ENCODE results near the gene LYRM7.
"Not testable (repeated sequence)": the region's sequence is repeated elsewhere in the genome, so short reads cannot be mapped to it uniquely, and the experiment has no call there.

The LYRM7 gene

DNA sequence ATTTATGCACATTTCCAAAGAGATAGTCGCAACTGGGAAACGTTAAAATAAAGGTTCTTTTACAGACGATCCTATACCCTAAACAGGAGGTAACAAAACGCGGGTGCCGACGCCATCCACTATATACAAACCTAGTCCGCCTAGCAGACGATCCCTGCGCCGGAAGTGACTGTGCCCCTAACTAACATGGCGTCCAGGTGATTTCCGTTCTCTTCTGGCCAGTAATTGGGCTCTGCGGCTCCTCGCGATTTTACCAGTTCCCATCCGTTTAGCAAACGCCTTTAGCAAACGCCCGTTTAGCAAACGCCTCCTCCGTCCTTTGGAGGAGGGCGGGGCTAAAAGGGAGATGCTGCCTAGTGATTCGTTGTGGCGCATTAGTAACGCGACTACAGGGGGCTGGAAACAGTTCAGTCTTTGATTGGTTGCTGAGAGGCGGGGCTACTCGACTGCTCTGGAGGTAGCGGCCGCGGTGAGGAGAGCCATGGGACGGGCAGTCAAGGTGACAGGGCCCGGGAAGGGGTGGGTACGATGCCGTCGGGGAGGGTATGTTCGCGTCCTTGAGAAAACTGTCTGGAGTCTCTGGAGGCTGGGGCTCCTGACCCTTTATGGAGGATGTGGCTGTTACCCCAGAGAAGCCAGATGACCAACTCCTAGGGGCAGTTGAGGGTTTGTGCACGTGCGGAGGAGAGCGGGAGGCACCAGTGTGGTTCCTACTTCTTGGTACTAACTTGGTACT is at the start of gene LYRM7:
LYRM7 (plus strand) TSS at position 405 of the 736 bp plus-strand sequence; CDS start at position 482, 77 bp downstream.
- DNase-seq, result peak; percentile 99

DNA sequence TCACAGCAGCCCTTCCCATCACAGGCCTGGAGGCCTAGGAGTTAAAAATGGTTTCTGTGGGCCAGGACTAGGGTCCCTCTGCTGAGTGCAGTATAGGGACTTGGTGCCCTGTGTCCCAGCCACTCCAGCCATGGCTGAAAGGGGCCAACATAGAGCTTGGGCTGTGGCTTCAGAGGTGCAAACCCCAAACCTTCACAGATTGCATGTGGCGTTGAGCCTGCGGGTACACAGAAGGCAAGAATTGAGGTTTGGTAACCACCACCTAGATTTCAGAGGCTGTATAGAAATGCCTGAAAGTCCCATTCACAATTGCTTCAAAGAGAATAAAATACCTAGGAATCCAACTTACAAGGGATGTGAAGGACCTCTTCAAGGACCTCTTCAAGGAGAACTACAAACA is 43.5 kb upstream of the LYRM7 start:
- DNase-seq, result not testable (repeated sequence)

GRCh38 chr5:131129306-131129705 is 41.4 kb upstream of the LYRM7 start:
- DNase-seq, result no peak

GRCh38 chr5:131133091-131133490 is 37.7 kb upstream of the LYRM7 start:
- DNase-seq, result not testable (repeated sequence)

- not testable (repeated sequence) for DNase-seq
Observed at GRCh38 chr5:131138406-131138805, 32.3 kb upstream of the LYRM7 start.

DNA sequence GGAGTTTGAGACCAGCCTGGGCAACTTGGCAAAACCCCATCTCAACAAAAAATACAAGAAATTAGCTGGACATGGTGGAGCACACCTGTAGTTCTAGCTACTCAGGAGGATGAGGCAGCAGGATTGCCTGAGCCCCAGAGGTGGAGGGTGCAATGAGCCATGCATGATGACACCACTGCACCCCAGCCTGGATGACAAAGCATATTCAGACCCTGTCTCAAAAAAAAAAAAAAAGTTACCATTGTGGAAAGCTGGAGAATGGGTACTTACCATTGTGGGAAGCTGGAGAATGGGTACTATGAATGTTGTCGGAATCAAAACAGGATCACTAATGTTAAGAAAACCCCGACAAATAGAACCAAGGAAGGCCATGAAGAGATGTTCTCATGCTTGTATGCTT is 31.4 kb upstream of the LYRM7 start:
- DNase-seq, result no peak

DNA sequence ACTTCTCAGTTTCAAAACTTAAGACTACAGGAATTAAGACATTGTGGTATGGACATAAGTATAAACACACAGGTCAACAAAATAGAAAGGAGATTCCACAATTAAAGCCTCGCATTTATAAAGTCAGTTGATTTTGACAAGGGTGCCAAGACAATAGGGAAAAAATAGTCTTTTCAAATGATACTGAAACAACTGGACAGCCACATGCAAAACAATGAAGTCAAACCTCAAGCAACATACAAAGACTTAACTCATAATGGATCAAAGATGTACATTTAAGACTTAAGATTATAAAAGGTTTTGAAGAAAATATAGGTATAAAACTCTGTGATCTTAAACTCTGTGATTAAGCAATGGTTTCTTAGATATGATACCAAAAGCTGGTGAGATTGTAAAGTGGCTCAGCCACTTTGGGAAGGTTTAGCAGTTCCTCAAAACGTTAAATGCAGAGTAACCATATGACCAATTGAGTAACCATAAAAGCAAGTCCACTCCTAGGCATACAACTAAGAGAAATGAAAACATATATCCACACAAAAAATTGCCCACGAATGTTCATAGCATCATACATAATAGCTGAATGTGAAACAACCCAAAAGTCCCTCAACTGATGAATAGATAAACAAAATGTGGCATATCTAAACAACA is 27.6 kb upstream of the LYRM7 start:
- DNase-seq, result no peak

GRCh38 chr5:131147258-131147657 is 23.5 kb upstream of the LYRM7 start:
- no peak for DNase-seq

DNA sequence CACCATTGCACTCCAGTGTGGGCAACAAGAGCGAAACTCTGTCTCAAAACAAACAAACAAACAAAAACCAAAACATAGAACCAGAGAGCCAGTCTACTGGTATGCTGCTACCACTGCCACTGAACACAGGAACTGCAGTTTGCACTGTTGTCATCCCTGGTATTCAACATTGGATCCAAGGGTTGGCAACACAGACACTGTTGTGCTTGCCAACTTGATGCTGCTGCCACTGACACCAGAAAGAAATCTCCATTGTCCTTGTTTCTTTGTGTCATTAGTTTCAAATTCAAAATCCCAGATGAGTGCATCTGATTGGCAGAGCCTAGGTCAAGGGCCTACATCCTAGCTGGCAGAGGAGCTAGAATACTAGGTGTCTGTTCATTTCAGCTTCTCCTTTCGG is 21.9 kb upstream of the LYRM7 start:
- no peak for DNase-seq

GRCh38 chr5:131150408-131150807 is 20.3 kb upstream of the LYRM7 start:
- DNase-seq, result no peak

GRCh38 chr5:131151216-131151615 is 19.5 kb upstream of the LYRM7 start:
- no peak for DNase-seq

GRCh38 chr5:131156385-131156784 is 14.4 kb upstream of the LYRM7 start:
- DNase-seq, result no peak

DNA sequence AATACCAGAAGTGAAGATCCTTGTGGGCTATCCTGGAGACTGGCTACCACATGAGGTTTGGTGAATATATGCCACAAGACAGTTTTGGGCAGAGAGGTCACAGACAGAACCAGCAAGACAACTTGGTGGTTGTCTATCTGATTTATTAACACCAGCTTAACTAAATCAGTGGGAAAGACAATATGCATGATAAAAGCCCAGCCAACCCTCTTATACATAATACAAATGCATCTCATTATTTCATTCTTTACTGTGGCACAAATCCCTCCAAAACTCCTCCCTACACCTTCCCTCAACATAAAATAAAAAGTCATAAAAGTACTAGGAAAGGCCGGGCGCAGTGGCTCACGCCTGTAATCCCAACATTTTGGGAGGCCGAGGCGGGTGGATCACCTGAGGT is 13.8 kb upstream of the LYRM7 start:
- DNase-seq, result no peak

- no peak for DNase-seq
Observed at GRCh38 chr5:131160134-131160533, 10.6 kb upstream of the LYRM7 start.

GRCh38 chr5:131163276-131164119 is 7.2 kb upstream of the LYRM7 start:
- peak; percentile 24 for DNase-seq

DNA sequence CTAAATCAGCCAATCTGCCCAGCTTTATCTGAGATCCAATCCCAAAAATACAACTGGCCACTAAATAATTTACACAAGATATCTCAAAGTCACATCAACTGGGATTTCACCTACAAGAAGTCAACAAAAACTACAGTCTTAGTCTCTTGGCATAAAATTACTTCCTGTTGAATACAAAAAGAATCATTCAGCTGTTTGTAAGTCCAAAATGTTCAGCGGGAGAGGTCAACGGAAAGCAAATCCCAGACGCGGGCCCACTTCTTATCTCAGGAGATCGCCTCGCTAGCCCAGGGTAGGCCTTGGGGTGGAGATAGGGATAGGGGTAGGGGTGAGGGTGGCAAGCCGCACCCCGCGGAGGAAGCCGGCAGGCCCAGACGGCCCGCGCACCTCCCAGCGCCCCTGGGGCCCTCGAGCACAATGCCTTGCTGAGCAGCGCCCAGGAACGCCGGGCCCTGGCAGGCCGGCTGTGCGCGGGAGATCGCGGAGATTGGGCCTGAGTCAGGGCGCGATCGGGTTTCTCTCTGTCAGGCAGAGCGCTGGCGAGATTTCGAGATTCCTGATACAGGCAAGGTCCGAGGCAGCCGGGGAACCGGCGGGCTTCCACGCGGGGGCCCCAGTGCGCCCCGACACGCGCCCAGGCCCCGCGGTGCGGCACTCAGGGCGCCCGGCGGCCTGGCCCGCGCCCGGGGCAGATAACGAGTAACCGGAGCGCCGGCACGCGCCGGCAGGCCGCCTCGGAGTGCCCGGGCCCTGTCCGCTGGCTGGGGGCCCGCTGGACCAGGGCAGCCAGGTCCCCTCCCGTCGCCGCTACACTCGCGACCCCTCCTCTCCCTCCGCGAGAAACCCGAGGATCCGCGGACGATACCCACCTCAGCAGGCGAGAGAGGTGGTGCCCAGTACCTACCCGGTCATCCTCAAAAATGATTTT is 6.3 kb upstream of the LYRM7 start:
- DNase-seq, result peak; percentile 73

DNA sequence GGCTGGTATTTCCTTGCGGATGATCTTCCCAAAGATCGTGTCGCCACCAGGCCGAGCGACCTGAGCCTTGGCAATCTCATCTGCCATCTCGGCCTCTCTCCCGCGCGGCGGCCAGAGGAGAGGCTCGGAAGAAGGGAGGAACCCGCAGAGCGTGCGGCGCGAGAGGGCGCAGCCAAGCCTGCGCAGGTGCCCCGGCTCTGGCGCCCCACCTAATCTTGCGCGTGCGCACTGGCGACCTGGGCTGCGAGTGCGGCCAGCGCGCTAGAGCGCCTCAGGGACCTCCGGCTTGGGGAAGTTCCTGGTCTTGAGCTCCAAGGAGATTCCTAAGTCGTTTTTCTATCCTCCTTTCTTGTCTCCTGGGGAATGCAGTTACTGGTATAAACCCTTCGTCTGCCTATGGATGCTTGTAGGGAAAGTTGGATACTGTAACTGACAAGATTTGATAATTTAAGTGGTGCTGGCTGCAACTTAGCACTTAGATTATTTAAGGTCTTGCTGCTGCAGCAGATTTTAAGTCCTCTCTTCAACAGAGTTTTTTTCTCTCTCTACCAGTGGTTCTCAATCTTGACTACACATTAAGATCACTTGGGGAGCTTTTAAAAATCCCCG is 5.5 kb upstream of the LYRM7 start, which contains the start of gene HINT1:
HINT1 (minus strand) TSS at position 138 of the 609 bp plus-strand sequence; CDS start at position 87, 51 bp downstream.
- peak; percentile 89 for DNase-seq

DNA sequence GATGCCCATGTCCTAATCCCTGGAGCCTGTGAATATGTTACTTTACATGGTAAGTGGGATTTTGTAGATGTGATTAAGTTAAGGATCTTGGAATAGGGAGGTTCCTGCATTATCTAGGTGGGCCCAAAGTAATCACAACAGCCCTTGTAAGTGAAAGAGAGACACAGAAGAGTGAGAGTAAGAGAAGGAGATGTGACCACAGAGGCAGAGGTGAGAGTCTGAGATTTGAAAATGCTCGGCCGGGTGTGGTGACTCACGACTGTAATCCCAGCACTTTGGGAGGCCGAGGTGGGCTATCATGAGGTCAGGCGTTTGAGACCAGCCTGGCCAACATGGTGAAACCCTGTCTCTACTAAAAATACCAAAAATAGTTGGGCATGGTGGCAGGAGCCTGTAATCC is 3.1 kb upstream of the LYRM7 start:
- DNase-seq, result no peak

DNA sequence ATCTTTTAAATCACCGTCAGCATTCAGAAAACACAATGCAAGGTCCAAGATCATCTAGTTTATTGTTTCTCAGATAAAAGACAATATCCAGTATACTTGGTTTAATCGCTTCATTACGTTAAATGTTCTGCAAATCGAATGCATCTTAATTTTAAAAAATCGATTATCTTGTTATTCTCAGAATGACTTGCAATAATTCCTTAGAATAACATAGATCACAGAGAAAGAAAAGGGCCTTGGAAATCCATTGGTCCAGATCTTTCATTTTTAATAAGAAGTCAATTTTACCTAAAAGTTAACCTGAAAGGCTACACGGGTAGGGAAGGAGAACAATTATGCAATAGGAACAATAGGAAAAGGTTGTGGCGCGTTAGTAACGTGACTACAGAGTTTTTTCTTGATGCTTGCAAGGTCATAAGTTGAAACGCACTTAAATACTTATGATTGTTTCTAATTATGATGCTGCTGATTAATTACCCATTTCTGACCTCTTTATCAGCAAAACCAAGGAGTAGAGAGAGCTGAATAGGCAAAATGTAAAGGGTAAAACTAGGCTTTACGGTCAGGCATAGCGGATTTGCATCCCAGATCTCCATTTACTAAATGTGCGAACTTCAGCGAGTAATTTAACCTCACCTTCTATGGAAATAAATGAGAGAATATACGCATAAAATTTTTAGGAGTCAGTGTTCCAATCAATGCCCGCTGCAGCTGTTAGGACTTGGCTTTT is 769 bp upstream of the LYRM7 start:
- no peak for DNase-seq

DNA sequence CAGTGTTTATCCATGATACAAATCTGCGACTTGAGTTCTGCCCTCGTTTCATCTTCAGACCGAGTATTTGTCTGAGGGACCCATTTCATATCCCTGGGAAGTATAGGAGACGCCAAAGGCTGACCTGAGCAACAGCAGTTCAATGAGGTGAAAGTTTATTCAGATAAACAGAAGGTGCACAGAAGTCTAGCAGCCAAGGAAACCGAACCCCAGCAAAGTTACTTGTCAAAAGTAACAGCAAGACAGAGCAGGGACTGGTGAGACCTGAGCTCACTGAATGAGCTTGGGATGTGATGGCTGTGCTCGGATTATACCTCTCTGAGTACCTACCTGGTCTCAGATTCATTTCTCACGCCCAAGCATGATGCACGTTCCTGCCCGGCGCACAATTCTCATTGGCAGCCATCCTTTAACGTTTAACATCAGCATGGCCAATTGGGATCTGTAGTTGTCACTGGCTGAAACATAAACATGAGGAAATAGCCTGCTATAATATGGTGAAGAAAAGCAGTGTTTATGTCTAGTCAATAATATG is 599 bp downstream of the LYRM7 start:
- no peak for DNase-seq

DNA sequence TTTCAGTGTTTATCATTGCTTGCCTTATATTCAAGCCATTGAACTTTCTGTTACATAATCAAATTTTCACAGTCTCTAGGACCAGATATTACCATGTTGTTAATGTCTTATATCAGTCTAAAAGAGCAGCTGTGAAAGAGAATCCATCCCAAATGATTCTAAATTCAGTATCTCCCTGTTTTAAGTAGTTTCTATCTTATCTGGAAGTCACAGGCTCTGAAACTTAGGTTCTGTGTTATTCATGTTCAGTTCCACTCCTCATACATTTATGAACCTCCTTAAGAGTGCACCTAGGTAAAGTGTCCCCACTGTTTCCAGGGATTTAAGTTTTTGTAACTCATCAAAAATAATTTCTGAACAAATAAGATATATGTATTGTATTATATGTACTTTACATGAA is 9.7 kb downstream of the LYRM7 start:
- no peak for DNase-seq

Measured in fibroblast of upper back skin (primary cell).